CD4-positive, alpha-beta T cell treated with Interleukin-6 at 100 ng/mL for 8 hours (primary cell): ENCODE results near the gene SLCO4A1.

ENCODE experiments used
- DNase-seq: peaks from one replicate; pipeline ENCODE4 v3.0.0-alpha.2; 2020; ENCODE audit warnings: mixed read lengths, low spot score

The SLCO4A1 gene

GRCh38 chr20:62717933-62718332 lies 75.6 kb downstream of the SLCO4A1 start:
- no peak for DNase-seq

GRCh38 chr20:62718546-62718945 lies 76.2 kb downstream of the SLCO4A1 start:
- DNase-seq = no peak

GRCh38 chr20:62719250-62719935 lies 77.1 kb downstream of the SLCO4A1 start:
- DNase-seq = no peak
